ENCODE results near the gene BCR. TPM values are rescaled to one million over a fixed set of nuclear protein-coding genes. Genes with fewer than 3 reads are reported as not detected.

The BCR gene
- total and polyA plus RNA-seq, 12 donors, result 10.9 to 33.4 (median 25.8) TPM

GRCh38 chr22:23260645-23261581, 80.6 kb downstream of the BCR start:
- ATAC-seq (no peak), DNase-seq (no peak)
- 95 to 97% methylated on average over 21 of the region's 21 CpGs for WGBS, 2 donors
- TF ChIP-seq CTCF (IDR thresholded peaks at IDR 0.05), result no peak
- no peak overlapping the region for H3K4me3 ChIP-seq
- H3K9me3 ChIP-seq, result no peaks in the 10 kb centered on the region
- H3K4me1 ChIP-seq, result peaks cover 20 to 30% (median 27%) of the 10 kb centered on the region in 9 donors
- H3K27ac ChIP-seq, result no peak overlapping the region
- intact Hi-C loops (cut with DNase I), result loop anchor here in 1 of 10 donors (5.0 kb wide), 1 partner anchor 39 kb away; no protein-coding TSS in a partner anchor
- peaks cover 0 to 61% (median 13%) of the 10 kb centered on the region in 9 donors for H3K36me3 ChIP-seq
- no peaks in the 10 kb centered on the region for H3K27me3 ChIP-seq

DNA sequence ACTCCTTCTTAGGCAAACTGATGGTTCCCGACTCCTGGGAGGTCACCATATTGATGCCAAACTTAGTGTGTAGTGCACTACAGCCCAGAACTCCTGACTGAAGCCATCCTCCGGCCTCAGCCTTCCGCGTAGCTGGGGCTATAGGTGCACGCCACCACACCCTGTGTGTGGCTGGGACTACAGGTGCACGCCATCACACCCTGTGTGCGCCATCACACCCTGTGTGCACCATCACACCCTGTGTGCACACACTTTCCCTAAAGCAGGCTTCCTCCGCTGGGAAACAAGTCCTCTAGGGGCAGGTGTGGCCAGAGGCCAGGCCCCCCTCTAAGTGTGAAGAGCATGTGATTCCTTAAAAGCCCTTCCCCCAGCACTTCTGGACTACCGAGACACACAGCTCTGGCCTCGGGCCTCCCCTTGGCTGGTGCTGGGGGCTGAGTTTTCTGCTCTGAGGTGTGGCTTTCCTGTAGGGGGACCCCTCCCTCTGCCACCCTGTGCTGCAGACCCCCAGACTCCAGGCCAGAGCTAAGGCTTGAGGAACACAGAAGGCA, 81.7 kb downstream of the BCR start:
- H3K36me3 ChIP-seq, result peaks cover 0 to 62% (median 13%) of the 10 kb centered on the region in 9 donors
- no peak for DNase-seq

DNA sequence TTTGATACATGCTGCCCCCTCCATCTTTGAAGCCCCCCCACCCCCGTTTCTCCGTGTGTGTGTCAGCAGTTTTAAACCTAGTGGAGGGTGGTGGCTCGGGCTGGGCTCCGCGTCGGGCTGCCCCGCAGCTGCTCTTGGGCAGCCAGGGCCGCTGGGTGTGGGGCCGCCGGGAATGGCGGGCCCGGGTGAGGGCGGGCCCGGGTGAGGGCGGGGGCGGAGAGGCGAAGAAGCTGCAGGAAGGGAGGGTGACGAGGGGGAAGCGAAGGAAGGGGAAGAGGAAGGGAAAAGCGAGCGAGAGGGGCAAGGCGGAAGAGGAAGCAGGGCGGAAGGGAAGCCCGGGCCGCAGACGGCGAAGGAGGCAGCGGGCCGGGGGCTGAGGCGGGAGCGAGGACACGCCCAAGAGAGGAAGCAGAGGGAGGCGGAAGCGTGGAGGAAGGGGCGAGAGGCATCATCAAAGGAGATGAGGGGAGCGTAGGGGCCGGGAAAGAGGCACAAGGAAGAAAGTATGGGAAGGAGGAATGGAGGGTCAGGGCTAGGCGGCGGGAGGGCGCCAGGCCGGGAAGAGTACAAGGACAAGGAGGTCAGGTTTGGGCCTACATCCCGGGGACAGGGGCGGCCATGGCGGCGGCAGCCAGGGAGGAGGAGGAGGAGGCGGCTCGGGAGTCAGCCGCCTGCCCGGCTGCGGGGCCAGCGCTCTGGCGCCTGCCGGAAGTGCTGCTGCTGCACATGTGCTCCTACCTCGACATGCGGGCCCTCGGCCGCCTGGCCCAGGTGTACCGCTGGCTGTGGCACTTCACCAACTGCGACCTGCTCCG, 82.4 kb downstream of the BCR start:
- ATAC-seq, result no peak
- no peak for TF ChIP-seq CTCF (IDR thresholded peaks at IDR 0.05)
- no peak for DNase-seq
- H3K4me1 ChIP-seq, result peaks cover 4 to 13% (median 9%) of the 10 kb centered on the region in 9 donors
- H3K27me3 ChIP-seq, result no peaks in the 10 kb centered on the region
- 75 to 83% methylated on average over 55 to 59 of the region's 60 CpGs for WGBS, 2 donors
- H3K4me3 ChIP-seq, result no peak overlapping the region
- intact Hi-C loops (cut with DNase I), result loop anchor here in 1 of 10 donors (5.0 kb wide), 1 partner anchor 40 kb away; no protein-coding TSS in a partner anchor
- no peaks in the 10 kb centered on the region for H3K9me3 ChIP-seq
- H3K36me3 ChIP-seq, result peaks cover 0 to 67% (median 13%) of the 10 kb centered on the region in 9 donors
- H3K27ac ChIP-seq, result no peak overlapping the region

More for the DNA sequence above, 81.7 kb downstream of the BCR start:
- Histone ChIP-seq H3K9me3 (no peaks in the 10 kb centered on the region), H3K4me3 (no peak overlapping the region), H3K27me3 (no peaks in the 10 kb centered on the region), H3K4me1 (peaks cover 12 to 21% (median 17%) of the 10 kb centered on the region in 9 donors), H3K27ac (no peak overlapping the region)
- intact Hi-C loops (cut with DNase I), result loop anchor here in 1 of 10 donors (5.0 kb wide), 1 partner anchor 40 kb away; no protein-coding TSS in a partner anchor
- TF ChIP-seq CTCF (IDR thresholded peaks at IDR 0.05), result no peak
- no peak for ATAC-seq
- WGBS, 2 donors, result 80 to 88% methylated on average over 10 of the region's 10 CpGs
